SU-DHL-6 (cell line): ENCODE data around the gene USP46.

Experiments
- EZH2phosphoT487 ChIP-seq: fragments of 200-600 bp; sonication (generic), shearing (Covaris generic); conservative IDR thresholded peaks from 2 replicates; pipeline ENCODE4 v1.6.1; 2018; ENCODE audit warnings: mild to moderate bottlenecking, antibody characterized with exemption, low read length, moderate library complexity, mixed read lengths
- TF ChIP-seq, protein P1 (sequence below): fragments of 200-600 bp; sonication (generic); IDR thresholded peaks from one replicate; pipeline ENCODE4 v1.5.1; 2017; ENCODE audit warnings: antibody characterized with exemption, mild to moderate bottlenecking, low read length, moderate library complexity; ENCODE audit not compliant: insufficient read depth, poor library complexity, severe bottlenecking

GRCh38 chr4:52600275-52600674 is 58.8 kb downstream of the USP46 start:
- TF ChIP-seq, protein P1, sequence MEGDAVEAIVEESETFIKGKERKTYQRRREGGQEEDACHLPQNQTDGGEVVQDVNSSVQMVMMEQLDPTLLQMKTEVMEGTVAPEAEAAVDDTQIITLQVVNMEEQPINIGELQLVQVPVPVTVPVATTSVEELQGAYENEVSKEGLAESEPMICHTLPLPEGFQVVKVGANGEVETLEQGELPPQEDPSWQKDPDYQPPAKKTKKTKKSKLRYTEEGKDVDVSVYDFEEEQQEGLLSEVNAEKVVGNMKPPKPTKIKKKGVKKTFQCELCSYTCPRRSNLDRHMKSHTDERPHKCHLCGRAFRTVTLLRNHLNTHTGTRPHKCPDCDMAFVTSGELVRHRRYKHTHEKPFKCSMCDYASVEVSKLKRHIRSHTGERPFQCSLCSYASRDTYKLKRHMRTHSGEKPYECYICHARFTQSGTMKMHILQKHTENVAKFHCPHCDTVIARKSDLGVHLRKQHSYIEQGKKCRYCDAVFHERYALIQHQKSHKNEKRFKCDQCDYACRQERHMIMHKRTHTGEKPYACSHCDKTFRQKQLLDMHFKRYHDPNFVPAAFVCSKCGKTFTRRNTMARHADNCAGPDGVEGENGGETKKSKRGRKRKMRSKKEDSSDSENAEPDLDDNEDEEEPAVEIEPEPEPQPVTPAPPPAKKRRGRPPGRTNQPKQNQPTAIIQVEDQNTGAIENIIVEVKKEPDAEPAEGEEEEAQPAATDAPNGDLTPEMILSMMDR, result no peak
- no peak for TF ChIP-seq EZH2phosphoT487
